ENCODE measurements around the gene NBEA.
"Not testable (repeated sequence)": the region's sequence is repeated elsewhere in the genome, so short reads cannot be mapped to it uniquely, and the experiment has no call there.

The NBEA gene

GRCh38 chr13:34944751-34945150 is 2.7 kb downstream of the NBEA start:
- no peak for DNase-seq (ENCODE audit: low spot score)

DNA sequence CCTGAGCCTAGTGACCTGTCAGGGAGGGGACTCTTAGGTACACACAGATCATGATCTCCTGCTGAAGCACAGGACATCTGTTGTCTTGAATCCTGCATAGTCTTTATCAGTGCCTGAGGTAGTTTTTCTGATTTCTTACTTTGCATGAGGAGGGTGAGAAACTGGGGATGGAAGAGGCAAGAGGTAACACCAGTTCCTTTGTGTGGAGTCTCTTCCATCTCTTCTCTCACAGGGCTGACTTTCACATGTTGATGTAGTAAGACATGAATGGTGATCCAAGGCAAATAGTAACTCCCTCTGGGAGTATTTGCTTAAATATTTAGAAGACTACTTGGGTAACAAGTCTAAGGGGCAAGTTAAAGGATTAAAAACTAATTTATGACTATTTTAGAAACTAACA is 9.5 kb downstream of the NBEA start:
- DNase-seq (ENCODE audit: low spot score), result no peak

DNA sequence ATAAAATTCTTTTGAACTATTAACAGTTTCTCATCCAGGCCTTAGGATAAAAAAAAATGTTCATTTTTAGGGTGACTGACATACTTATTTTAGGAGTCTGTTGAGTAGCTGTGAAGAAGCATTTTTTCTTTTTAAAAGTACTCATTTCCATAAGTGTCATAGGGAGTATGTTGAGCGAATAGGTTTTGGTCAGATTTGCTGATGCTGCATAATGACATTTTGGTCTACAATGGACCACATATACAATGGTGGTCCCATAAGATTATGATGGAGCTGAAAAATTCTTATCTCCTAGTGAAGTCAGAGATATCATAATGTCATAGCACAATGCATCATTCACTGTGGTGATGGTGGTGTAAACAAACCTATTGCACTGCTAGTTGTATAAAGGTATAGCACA is 17.4 kb downstream of the NBEA start:
- no peak for DNase-seq (ENCODE audit: low spot score)

- no peak for DNase-seq (ENCODE audit: low spot score)
These were observed 22.5 kb downstream of the NBEA start for GRCh38 chr13:34964558-34964957.

GRCh38 chr13:34967851-34968562 is 25.9 kb downstream of the NBEA start:
- DNase-seq (ENCODE audit: low spot score), result peak; percentile 65

GRCh38 chr13:34969539-34969938 is 27.5 kb downstream of the NBEA start:
- DNase-seq (ENCODE audit: low spot score), result not testable (repeated sequence)

GRCh38 chr13:34970961-34971360 is 28.9 kb downstream of the NBEA start:
- no peak for DNase-seq (ENCODE audit: low spot score)

- DNase-seq (ENCODE audit: low spot score), result no peak
These were observed 29.4 kb downstream of the NBEA start for GRCh38 chr13:34971473-34971872.

DNA sequence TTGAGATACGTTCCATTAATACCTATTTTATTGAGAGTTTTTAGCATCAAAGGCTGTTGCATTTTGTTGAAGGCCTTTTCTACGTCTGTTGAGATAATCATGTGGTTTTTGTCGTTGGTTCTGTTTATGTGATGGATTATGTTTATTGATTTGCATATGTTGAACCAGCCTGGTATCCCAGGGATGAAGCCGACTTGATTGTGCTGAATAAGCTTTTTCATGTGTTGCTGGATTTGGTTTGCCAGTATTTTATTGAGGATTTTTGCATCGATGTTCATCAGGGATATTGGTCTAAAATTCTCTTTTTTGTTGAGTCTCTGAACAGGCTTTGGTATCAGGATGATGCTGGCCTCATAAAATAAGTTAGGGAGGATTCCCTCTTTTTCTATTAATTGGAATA is 43.1 kb downstream of the NBEA start:
- DNase-seq (ENCODE audit: low spot score), result not testable (repeated sequence)

GRCh38 chr13:34988330-34988791 is 46.3 kb downstream of the NBEA start:
- no peak for DNase-seq (ENCODE audit: low spot score)

- peak; percentile 4 for DNase-seq (ENCODE audit: low spot score)
These were observed 48.5 kb downstream of the NBEA start for GRCh38 chr13:34990399-34991214.

GRCh38 chr13:34993470-34993869 is 51.4 kb downstream of the NBEA start:
- peak; percentile 30 for DNase-seq (ENCODE audit: low spot score)

DNA sequence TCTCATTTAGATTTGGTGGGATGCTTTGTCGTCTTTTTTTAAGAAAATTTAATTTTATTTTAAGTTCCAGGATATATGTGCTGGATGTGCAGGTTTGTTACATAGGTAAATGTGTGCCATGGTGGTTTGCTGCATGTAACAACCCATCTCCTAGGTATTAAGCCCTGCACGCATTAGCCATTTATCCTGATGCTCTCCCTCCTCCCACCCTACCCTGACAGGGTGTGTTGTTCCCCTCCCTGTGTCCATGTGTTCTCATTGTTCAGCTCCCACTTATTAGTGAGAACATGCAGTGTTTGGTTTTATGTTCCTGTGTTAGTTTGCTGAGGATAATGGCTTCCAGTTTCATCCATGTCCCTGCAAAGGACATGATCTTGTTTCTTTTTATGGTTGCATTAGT is 61.7 kb downstream of the NBEA start:
- DNase-seq (ENCODE audit: low spot score), result not testable (repeated sequence)

- DNase-seq (ENCODE audit: low spot score), result no peak
These were observed 63.0 kb downstream of the NBEA start for GRCh38 chr13:35005051-35005450.

- DNase-seq (ENCODE audit: low spot score), result no peak
These were observed 72.6 kb downstream of the NBEA start for GRCh38 chr13:35014606-35015213.

- no peak for DNase-seq (ENCODE audit: low spot score)
These were observed 74.5 kb downstream of the NBEA start for GRCh38 chr13:35016362-35017112.

- no peak for DNase-seq (ENCODE audit: low spot score)
These were observed 83.2 kb downstream of the NBEA start for GRCh38 chr13:35025314-35025713.

DNA sequence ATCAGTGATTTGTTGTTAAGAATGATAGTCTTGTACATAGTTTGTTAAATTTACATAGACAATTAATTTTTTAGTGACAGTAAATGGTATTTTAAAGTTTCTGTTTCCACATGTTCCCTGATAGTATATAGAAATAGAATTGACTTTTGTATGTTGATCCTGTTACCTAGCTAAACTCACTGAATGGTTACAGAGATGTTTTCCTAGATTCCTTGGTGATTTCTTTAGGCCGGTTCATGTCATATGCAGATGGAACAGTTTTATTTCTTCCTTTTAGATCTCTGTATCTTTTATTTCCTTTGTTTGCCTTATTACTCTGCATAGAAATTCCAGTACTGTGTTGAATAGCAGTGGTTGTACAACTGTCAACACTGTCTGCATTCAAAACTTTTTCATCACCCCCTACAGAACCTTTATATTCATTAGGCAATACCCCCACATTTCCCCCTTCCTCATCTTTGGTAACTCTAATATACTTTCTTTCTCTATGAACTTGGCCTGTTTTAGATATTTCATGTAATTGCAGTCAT is 86.3 kb downstream of the NBEA start:
- DNase-seq (ENCODE audit: low spot score), result no peak

- DNase-seq (ENCODE audit: low spot score), result no peak
These were observed 96.9 kb downstream of the NBEA start for GRCh38 chr13:35039012-35039411.

DNA sequence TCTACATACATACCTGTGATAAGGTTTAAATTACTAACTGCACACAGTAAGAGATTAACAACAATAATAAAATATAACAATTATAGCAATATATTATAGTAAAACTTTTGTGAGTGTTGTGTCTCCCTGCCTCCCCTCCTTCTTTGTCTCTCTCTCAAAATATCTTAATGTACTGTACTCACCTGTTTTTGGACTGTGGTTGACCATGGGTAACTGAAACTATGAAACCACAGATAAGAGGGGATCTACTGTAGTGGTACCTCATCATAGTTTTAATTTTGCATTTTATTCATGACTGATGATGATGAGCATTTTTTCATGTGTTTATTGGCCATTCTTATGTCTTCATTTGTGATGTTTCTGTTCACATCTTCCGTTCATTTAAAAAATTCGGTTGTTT is 104.5 kb downstream of the NBEA start:
- no peak for DNase-seq (ENCODE audit: low spot score)

DNA sequence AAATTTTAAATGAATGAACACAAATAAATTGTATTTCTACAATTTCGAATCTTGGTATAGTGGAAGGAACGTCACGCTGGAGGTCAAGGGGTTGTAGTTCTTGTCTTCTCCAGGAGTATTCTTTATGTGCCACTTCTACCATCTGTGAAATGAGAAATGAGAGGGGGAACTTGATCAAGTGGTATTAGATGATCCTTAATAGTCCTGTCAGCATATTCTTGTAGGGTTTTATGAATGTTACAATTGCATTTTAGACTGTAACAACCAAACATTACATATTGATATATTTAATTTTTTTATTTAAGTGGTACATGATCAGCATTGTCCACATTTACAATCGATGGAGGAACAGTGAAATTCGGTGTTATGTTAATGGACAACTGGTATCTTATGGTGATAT is 113.6 kb downstream of the NBEA start:
- DNase-seq (ENCODE audit: low spot score), result no peak

- DNase-seq (ENCODE audit: low spot score), result no peak
These were observed 115.8 kb downstream of the NBEA start for GRCh38 chr13:35057858-35058257.
